ENCODE results near the gene HOXA6. TPM values are rescaled to one million over a fixed set of nuclear protein-coding genes. Genes with fewer than 3 reads are reported as not detected.
A peak's percentile ranks its signal among the peaks of the same experiment; 100 is the strongest.

HOXA6 gene
- total and polyA plus RNA-seq, 2 donors (not counting 1 experiment from before 2014, with no cell fraction given) = 1.2 to 3.6 TPM

DNA sequence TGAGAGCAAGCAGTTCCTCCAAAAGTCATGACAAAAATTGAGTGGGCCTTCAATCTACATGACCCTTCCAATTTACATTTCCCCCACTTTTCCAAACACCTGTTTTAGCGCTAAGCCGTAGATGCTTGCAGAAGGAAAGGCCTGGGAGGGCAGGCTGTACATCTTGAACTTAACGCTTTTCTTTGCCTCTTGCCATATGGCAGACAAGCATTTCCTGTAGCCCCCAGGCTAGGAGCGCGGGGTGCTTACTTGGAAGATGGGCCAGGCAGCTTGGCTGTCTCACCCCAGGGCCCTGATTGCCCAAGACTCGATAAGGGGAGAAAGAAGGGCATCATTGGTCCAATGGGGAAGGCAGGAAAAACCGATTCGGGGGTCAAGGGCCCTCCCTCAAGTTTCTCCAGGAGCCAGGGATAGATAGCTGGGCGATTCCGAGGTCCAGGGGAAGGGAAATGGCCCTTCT lies 24.8 kb upstream of the HOXA6 start:
- H3K9me3 ChIP-seq (ENCODE audit: control insufficient read depth, insufficient read depth, low read depth, low read length) = no peaks in the 10 kb centered on the region
- no peak overlapping the region for H3K4me3 ChIP-seq (replicated peaks in 1 of 4; ENCODE audit: control extremely low read depth in 1 of 4, insufficient read depth in 1 of 4, low read depth in 3 of 4, low read length in 4 of 4)
- no peak overlapping the region for H3K27ac ChIP-seq (ENCODE audit: insufficient read depth, low read length)
- TF ChIP-seq EZH2 (IDR thresholded peaks at IDR 0.05; ENCODE audit: low read length, missing control alignments) (no peak), CTCF (conservative IDR thresholded peaks at IDR 0.05 in 1 of 2, IDR thresholded peaks at IDR 0.05 in 1 of 2; ENCODE audit: low read depth in 1 of 2, low read length in 2 of 2) (no peak)
- no peaks in the 10 kb centered on the region for H3K36me3 ChIP-seq (ENCODE audit: control insufficient read depth, insufficient read depth, low read length)
- no peaks in the 10 kb centered on the region for H3K79me2 ChIP-seq (ENCODE audit: control insufficient read depth, insufficient read depth, low read length)
- H3K4me1 ChIP-seq (ENCODE audit: control insufficient read depth, extremely low read depth, insufficient read depth, low read length) = no peaks in the 10 kb centered on the region
- no peak overlapping the region for H3K9ac ChIP-seq (ENCODE audit: insufficient read depth, low read length)
- H3K27me3 ChIP-seq (ENCODE audit: control insufficient read depth, insufficient read depth, low read length) = peaks cover 80% of the 10 kb centered on the region
- no peaks in the 10 kb centered on the region for H4K20me1 ChIP-seq (ENCODE audit: control insufficient read depth, extremely low read depth, insufficient read depth, low read length)
- no peak for DNase-seq (ENCODE audit: low read depth in 2 of 2)
- no peak overlapping the region for H3K4me2 ChIP-seq (ENCODE audit: extremely low read depth, insufficient read depth, low read length)
- no peak overlapping the region for H2AFZ ChIP-seq (ENCODE audit: low read length)

DNA sequence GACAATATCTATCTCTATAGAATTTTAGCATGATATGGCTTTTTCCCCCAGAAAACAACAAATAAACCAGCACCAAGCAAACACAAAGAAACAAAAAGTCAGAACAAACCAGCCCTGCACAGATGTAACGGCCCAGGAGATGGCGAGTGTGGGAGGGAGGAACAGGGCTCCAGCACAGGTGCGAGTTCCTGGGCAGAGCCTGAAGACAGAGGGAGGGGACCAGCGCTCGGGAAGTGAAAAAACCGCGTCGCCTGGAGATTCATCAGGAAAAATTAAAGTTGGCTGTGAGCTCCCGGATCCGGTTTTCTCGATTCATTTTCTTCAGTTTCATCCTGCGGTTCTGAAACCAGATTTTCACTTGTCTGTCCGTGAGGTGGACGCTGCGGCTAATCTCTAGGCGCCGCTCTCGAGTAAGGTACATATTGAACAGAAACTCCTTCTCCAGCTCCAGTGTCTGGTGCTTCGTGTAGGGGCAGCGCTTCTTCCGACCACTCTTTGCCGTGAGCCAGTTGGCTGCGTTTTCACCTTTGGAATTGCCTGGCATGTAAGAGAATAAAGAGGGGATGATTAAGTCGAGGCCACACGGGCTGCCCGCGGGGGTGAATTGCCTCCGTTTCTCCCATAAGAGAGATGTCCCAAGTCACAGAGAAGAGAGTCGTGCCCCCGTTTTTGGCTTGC lies 24.2 kb upstream of the HOXA6 start:
- no peaks in the 10 kb centered on the region for H3K79me2 ChIP-seq (ENCODE audit: control insufficient read depth, insufficient read depth, low read length)
- no peak overlapping the region for H3K27ac ChIP-seq (ENCODE audit: insufficient read depth, low read length)

GRCh38 chr7:27171325-27171636 lies 23.7 kb upstream of the HOXA6 start:
- H3K4me3 ChIP-seq (replicated peaks in 1 of 4; ENCODE audit: control extremely low read depth in 1 of 4, insufficient read depth in 1 of 4, low read depth in 3 of 4, low read length in 4 of 4) = no peak overlapping the region

More for the DNA sequence above, 24.2 kb upstream of the HOXA6 start:
- Histone ChIP-seq H3K4me2 (ENCODE audit: extremely low read depth, insufficient read depth, low read length) (no peak overlapping the region), H4K20me1 (ENCODE audit: control insufficient read depth, extremely low read depth, insufficient read depth, low read length) (no peaks in the 10 kb centered on the region), H3K36me3 (ENCODE audit: control insufficient read depth, insufficient read depth, low read length) (no peaks in the 10 kb centered on the region), H3K27me3 (ENCODE audit: control insufficient read depth, insufficient read depth, low read length) (peaks cover 86% of the 10 kb centered on the region), H3K4me1 (ENCODE audit: control insufficient read depth, extremely low read depth, insufficient read depth, low read length) (no peaks in the 10 kb centered on the region), H3K9ac (ENCODE audit: insufficient read depth, low read length) (no peak overlapping the region), H3K9me3 (ENCODE audit: control insufficient read depth, insufficient read depth, low read depth, low read length) (no peaks in the 10 kb centered on the region), H3K4me3 (replicated peaks in 1 of 4; ENCODE audit: control extremely low read depth in 1 of 4, insufficient read depth in 1 of 4, low read depth in 3 of 4, low read length in 4 of 4) (no peak overlapping the region), H2AFZ (ENCODE audit: low read length) (no peak overlapping the region)
- no peak for DNase-seq (ENCODE audit: low read depth in 2 of 2)
- TF ChIP-seq EZH2 (IDR thresholded peaks at IDR 0.05; ENCODE audit: low read length, missing control alignments) = peak; percentile 80
- TF ChIP-seq CTCF (conservative IDR thresholded peaks at IDR 0.05 in 1 of 2, IDR thresholded peaks at IDR 0.05 in 1 of 2; ENCODE audit: low read depth in 1 of 2, low read length in 2 of 2) = no peak

More at GRCh38 chr7:27171325-27171636, 23.7 kb upstream of the HOXA6 start:
- H3K79me2 ChIP-seq (ENCODE audit: control insufficient read depth, insufficient read depth, low read length) = no peaks in the 10 kb centered on the region
- H2AFZ ChIP-seq (ENCODE audit: low read length) = no peak overlapping the region
- H3K9ac ChIP-seq (ENCODE audit: insufficient read depth, low read length) = no peak overlapping the region
- no peaks in the 10 kb centered on the region for H4K20me1 ChIP-seq (ENCODE audit: control insufficient read depth, extremely low read depth, insufficient read depth, low read length)
- TF ChIP-seq EZH2 (IDR thresholded peaks at IDR 0.05; ENCODE audit: low read length, missing control alignments) (no peak), CTCF (conservative IDR thresholded peaks at IDR 0.05 in 1 of 2, IDR thresholded peaks at IDR 0.05 in 1 of 2; ENCODE audit: low read depth in 1 of 2, low read length in 2 of 2) (no peak)
- no peak overlapping the region for H3K4me2 ChIP-seq (ENCODE audit: extremely low read depth, insufficient read depth, low read length)
- H3K9me3 ChIP-seq (ENCODE audit: control insufficient read depth, insufficient read depth, low read depth, low read length) = no peaks in the 10 kb centered on the region
- H3K4me1 ChIP-seq (ENCODE audit: control insufficient read depth, extremely low read depth, insufficient read depth, low read length) = no peaks in the 10 kb centered on the region
- no peaks in the 10 kb centered on the region for H3K36me3 ChIP-seq (ENCODE audit: control insufficient read depth, insufficient read depth, low read length)
- no peak overlapping the region for H3K27ac ChIP-seq (ENCODE audit: insufficient read depth, low read length)
- H3K27me3 ChIP-seq (ENCODE audit: control insufficient read depth, insufficient read depth, low read length) = peaks cover 88% of the 10 kb centered on the region
- DNase-seq (ENCODE audit: low read depth in 2 of 2) = no peak
